ENCODE data around the gene TERT.

TERT gene

GRCh38 chr5:1252681-1253080 lies 42.2 kb downstream of the TERT start:
- Histone ChIP-seq H2BK12ac (ENCODE audit: low read length) (no peak overlapping the region), H2AFZ (ENCODE audit: low read length) (no peak overlapping the region), H2BK120ac (ENCODE audit: low read depth, low read length) (no peak overlapping the region), H3K4ac (ENCODE audit: low read length) (no peak overlapping the region), H3K4me2 (ENCODE audit: insufficient read depth, low read length, poor library complexity, severe bottlenecking) (no peak overlapping the region), H2BK5ac (ENCODE audit: low read length) (no peak overlapping the region), H3K9ac (ENCODE audit: low read depth, low read length, poor library complexity) (no peak overlapping the region), H3K27ac (replicated peaks; ENCODE audit: low read length) (no peak overlapping the region), H3K14ac (ENCODE audit: low read length) (no peak overlapping the region), H3K27me3 (ENCODE audit: control insufficient read depth in 3 of 3, insufficient read depth in 3 of 3, low read depth in 1 of 3, low read length in 3 of 3) (peaks cover 0 to 31% (median 0%) of the 10 kb centered on the region in 3 experiments), H3K79me1 (ENCODE audit: low read depth, low read length) (no peaks in the 10 kb centered on the region), H3K23ac (ENCODE audit: low read depth, low read length, poor library complexity) (no peak overlapping the region), H2AK5ac (ENCODE audit: low read depth, low read length) (no peak overlapping the region), H3K4me1 (ENCODE audit: control insufficient read depth in 2 of 2, insufficient read depth in 1 of 2, low read depth in 1 of 2, low read length in 2 of 2) (peaks cover 0 to 5% of the 10 kb centered on the region in 2 donors), H2BK15ac (ENCODE audit: low read length) (no peak overlapping the region), H4K8ac (ENCODE audit: low read depth, low read length) (no peak overlapping the region), H4K91ac (ENCODE audit: low read depth, low read length, poor library complexity) (no peak overlapping the region), H3K4me3 (ENCODE audit: low read length in 2 of 2) (no peak overlapping the region), H3K9me3 (replicated peaks in 1 of 2; ENCODE audit: control insufficient read depth in 2 of 2, insufficient read depth in 1 of 2, low read depth in 1 of 2, low read length in 2 of 2) (no peaks in the 10 kb centered on the region), H3K36me3 (replicated peaks in 1 of 2; ENCODE audit: control insufficient read depth in 2 of 2, insufficient read depth in 2 of 2, low read length in 2 of 2) (no peaks in the 10 kb centered on the region), H3K18ac (ENCODE audit: low read length) (no peak overlapping the region)
- no CpG with 5 or more reads among the region's 9 CpGs for WGBS, 2 donors (ENCODE audit: extremely low coverage in 2 of 2, insufficient read length in 2 of 2, insufficient replicate concordance in 1 of 2)
- DNase-seq (ENCODE audit: low spot score) = no peak

DNA sequence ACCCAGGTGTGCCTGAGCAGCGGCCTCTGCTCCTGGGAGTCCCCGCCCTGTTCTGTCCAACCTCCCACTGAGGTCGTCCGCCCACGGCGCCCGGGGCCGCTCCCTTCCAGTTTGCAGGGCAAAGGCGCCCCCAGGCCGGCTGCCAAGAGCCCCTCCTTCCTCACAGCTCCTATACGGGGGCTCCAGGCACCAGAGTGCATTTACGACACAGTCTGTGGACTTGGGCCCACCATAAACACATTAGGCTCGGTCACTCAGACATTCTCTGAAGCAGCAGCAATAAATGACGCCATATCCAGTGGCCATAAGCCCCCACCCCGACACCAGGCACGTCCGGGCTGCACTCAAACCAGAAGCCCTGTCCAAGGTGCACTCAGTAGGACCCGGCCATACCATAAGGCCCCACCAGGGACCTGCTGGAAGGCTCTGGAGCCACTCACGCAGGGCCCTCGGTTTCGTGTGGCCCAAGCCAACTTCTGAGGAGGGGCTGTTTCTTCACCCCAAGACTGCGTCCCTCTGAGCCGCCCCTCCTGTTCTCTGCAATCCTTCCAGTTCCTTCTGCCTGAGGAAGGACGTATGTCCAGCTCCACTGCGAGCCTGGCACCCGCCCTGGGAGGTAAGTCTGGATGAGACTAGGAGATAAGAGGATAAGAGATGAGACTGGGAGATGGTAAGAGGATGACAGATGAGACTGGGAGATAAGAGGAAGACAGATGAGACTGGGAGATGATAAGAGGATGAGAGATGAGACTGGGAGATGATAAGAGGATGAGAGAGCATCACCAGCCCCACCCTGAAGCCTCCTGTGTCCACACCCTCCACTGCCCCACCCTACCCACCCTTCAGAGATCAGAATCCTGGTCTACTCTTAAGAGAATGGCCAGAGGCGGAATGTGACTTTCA lies 42.9 kb downstream of the TERT start:
- H3K36me3 ChIP-seq (replicated peaks in 1 of 2; ENCODE audit: control insufficient read depth in 2 of 2, insufficient read depth in 2 of 2, low read length in 2 of 2) = no peaks in the 10 kb centered on the region
- no peak overlapping the region for H4K8ac ChIP-seq (ENCODE audit: low read depth, low read length)
- H2BK12ac ChIP-seq (ENCODE audit: low read length) = no peak overlapping the region
- no peak overlapping the region for H2BK15ac ChIP-seq (ENCODE audit: low read length)
- no peak overlapping the region for H3K4ac ChIP-seq (ENCODE audit: low read length)
- H3K18ac ChIP-seq (ENCODE audit: low read length) = no peak overlapping the region
- H3K27ac ChIP-seq (replicated peaks; ENCODE audit: low read length) = no peak overlapping the region
- no peak overlapping the region for H3K9ac ChIP-seq (ENCODE audit: low read depth, low read length, poor library complexity)
- no peak for DNase-seq (ENCODE audit: low spot score)
- H3K9me3 ChIP-seq (replicated peaks in 1 of 2; ENCODE audit: control insufficient read depth in 2 of 2, insufficient read depth in 1 of 2, low read depth in 1 of 2, low read length in 2 of 2) = no peaks in the 10 kb centered on the region
- no peak overlapping the region for H2AK5ac ChIP-seq (ENCODE audit: low read depth, low read length)
- H2AFZ ChIP-seq (ENCODE audit: low read length) = no peak overlapping the region
- no peak overlapping the region for H3K14ac ChIP-seq (ENCODE audit: low read length)
- no CpG with 5 or more reads among the region's 27 CpGs for WGBS, 2 donors (ENCODE audit: extremely low coverage in 2 of 2, insufficient read length in 2 of 2, insufficient replicate concordance in 1 of 2)
- H3K27me3 ChIP-seq (ENCODE audit: control insufficient read depth in 3 of 3, insufficient read depth in 3 of 3, low read depth in 1 of 3, low read length in 3 of 3) = peaks cover 0 to 31% (median 0%) of the 10 kb centered on the region in 3 experiments
- H2BK120ac ChIP-seq (ENCODE audit: low read depth, low read length) = no peak overlapping the region
- no peak overlapping the region for H2BK5ac ChIP-seq (ENCODE audit: low read length)
- no peak overlapping the region for H3K4me2 ChIP-seq (ENCODE audit: insufficient read depth, low read length, poor library complexity, severe bottlenecking)
- H3K4me3 ChIP-seq (ENCODE audit: low read length in 2 of 2) = no peak overlapping the region
- H4K91ac ChIP-seq (ENCODE audit: low read depth, low read length, poor library complexity) = no peak overlapping the region
- H3K79me1 ChIP-seq (ENCODE audit: low read depth, low read length) = no peaks in the 10 kb centered on the region
- peak overlapping the region; percentile 34 for H3K23ac ChIP-seq (ENCODE audit: low read depth, low read length, poor library complexity)
- H3K4me1 ChIP-seq (ENCODE audit: control insufficient read depth in 2 of 2, insufficient read depth in 1 of 2, low read depth in 1 of 2, low read length in 2 of 2) = peaks cover 0 to 5% of the 10 kb centered on the region in 2 donors

- no peak overlapping the region for H3K4me3 ChIP-seq (ENCODE audit: low read length in 2 of 2)
- H3K27ac ChIP-seq (replicated peaks; ENCODE audit: low read length) = no peak overlapping the region
- no peaks in the 10 kb centered on the region for H3K36me3 ChIP-seq (replicated peaks in 1 of 2; ENCODE audit: control insufficient read depth in 2 of 2, insufficient read depth in 2 of 2, low read length in 2 of 2)
- no peak for DNase-seq (ENCODE audit: low spot score)
- no peak overlapping the region for H3K18ac ChIP-seq (ENCODE audit: low read length)
- WGBS, 2 donors (ENCODE audit: extremely low coverage in 2 of 2, insufficient read length in 2 of 2, insufficient replicate concordance in 1 of 2) = no CpG with 5 or more reads among the region's 29 CpGs
- H3K79me1 ChIP-seq (ENCODE audit: low read depth, low read length) = no peaks in the 10 kb centered on the region
- H3K4ac ChIP-seq (ENCODE audit: low read length) = no peak overlapping the region
- no peak overlapping the region for H2BK12ac ChIP-seq (ENCODE audit: low read length)
- H4K91ac ChIP-seq (ENCODE audit: low read depth, low read length, poor library complexity) = no peak overlapping the region
- peaks cover 0 to 26% (median 0%) of the 10 kb centered on the region in 3 experiments for H3K27me3 ChIP-seq (ENCODE audit: control insufficient read depth in 3 of 3, insufficient read depth in 3 of 3, low read depth in 1 of 3, low read length in 3 of 3)
- peak overlapping the region; percentile 85 for H3K23ac ChIP-seq (ENCODE audit: low read depth, low read length, poor library complexity)
- H3K4me2 ChIP-seq (ENCODE audit: insufficient read depth, low read length, poor library complexity, severe bottlenecking) = no peak overlapping the region
- no peaks in the 10 kb centered on the region for H3K4me1 ChIP-seq (ENCODE audit: control insufficient read depth in 2 of 2, insufficient read depth in 1 of 2, low read depth in 1 of 2, low read length in 2 of 2)
- no peak overlapping the region for H2BK15ac ChIP-seq (ENCODE audit: low read length)
- no peak overlapping the region for H2AFZ ChIP-seq (ENCODE audit: low read length)
- H2AK5ac ChIP-seq (ENCODE audit: low read depth, low read length) = no peak overlapping the region
- peak overlapping the region; percentile 17 for H4K8ac ChIP-seq (ENCODE audit: low read depth, low read length)
- H2BK120ac ChIP-seq (ENCODE audit: low read depth, low read length) = no peak overlapping the region
- H3K14ac ChIP-seq (ENCODE audit: low read length) = peak overlapping the region; percentile 38
- no peaks in the 10 kb centered on the region for H3K9me3 ChIP-seq (replicated peaks in 1 of 2; ENCODE audit: control insufficient read depth in 2 of 2, insufficient read depth in 1 of 2, low read depth in 1 of 2, low read length in 2 of 2)
- no peak overlapping the region for H2BK5ac ChIP-seq (ENCODE audit: low read length)
- H3K9ac ChIP-seq (ENCODE audit: low read depth, low read length, poor library complexity) = no peak overlapping the region
Observed at GRCh38 chr5:1249366-1250280, 45.2 kb downstream of the TERT start.

DNA sequence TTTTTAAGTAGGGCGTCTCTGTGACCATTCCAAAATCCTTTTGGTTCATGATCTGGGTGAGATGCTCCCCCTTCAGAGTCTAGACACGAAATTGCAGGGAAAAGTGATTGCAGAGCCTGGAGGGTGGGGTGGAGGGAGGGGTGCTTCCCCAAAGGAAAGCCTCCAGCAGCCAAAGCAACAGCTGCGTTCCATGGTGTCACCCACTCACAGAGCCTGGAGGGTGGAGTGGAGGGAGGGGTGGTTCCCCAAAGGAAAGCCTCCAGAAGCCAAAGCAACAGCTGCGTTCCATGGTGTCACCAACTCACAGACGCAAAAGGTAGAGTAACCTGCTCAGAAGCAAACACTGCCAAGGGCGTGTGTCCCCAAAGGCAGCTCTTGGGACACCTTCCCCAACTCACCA lies 47.1 kb downstream of the TERT start:
- no peak overlapping the region for H3K14ac ChIP-seq (ENCODE audit: low read length)
- no peak overlapping the region for H3K4me3 ChIP-seq (ENCODE audit: low read length in 2 of 2)
- H3K27me3 ChIP-seq (ENCODE audit: control insufficient read depth in 3 of 3, insufficient read depth in 3 of 3, low read depth in 1 of 3, low read length in 3 of 3) = peaks cover 0 to 26% (median 0%) of the 10 kb centered on the region in 3 experiments
- peaks cover 0 to 3% of the 10 kb centered on the region in 2 donors for H3K4me1 ChIP-seq (ENCODE audit: control insufficient read depth in 2 of 2, insufficient read depth in 1 of 2, low read depth in 1 of 2, low read length in 2 of 2)
- no peak overlapping the region for H3K18ac ChIP-seq (ENCODE audit: low read length)
- no peak overlapping the region for H3K23ac ChIP-seq (ENCODE audit: low read depth, low read length, poor library complexity)
- no peak for DNase-seq (ENCODE audit: low spot score)
- no peak overlapping the region for H2AFZ ChIP-seq (ENCODE audit: low read length)
- no peak overlapping the region for H4K91ac ChIP-seq (ENCODE audit: low read depth, low read length, poor library complexity)
- no peak overlapping the region for H2BK15ac ChIP-seq (ENCODE audit: low read length)
- no peaks in the 10 kb centered on the region for H3K9me3 ChIP-seq (replicated peaks in 1 of 2; ENCODE audit: control insufficient read depth in 2 of 2, insufficient read depth in 1 of 2, low read depth in 1 of 2, low read length in 2 of 2)
- no peak overlapping the region for H2AK5ac ChIP-seq (ENCODE audit: low read depth, low read length)
- no peak overlapping the region for H3K4ac ChIP-seq (ENCODE audit: low read length)
- H4K8ac ChIP-seq (ENCODE audit: low read depth, low read length) = no peak overlapping the region
- no peaks in the 10 kb centered on the region for H3K36me3 ChIP-seq (replicated peaks in 1 of 2; ENCODE audit: control insufficient read depth in 2 of 2, insufficient read depth in 2 of 2, low read length in 2 of 2)
- H3K27ac ChIP-seq (replicated peaks; ENCODE audit: low read length) = no peak overlapping the region
- H3K79me1 ChIP-seq (ENCODE audit: low read depth, low read length) = peaks cover 2% of the 10 kb centered on the region
- H2BK12ac ChIP-seq (ENCODE audit: low read length) = no peak overlapping the region
- H3K4me2 ChIP-seq (ENCODE audit: insufficient read depth, low read length, poor library complexity, severe bottlenecking) = no peak overlapping the region
- WGBS, 2 donors (ENCODE audit: extremely low coverage in 2 of 2, insufficient read length in 2 of 2, insufficient replicate concordance in 1 of 2) = no CpG with 5 or more reads among the region's 6 CpGs
- H2BK5ac ChIP-seq (ENCODE audit: low read length) = no peak overlapping the region
- no peak overlapping the region for H3K9ac ChIP-seq (ENCODE audit: low read depth, low read length, poor library complexity)
- no peak overlapping the region for H2BK120ac ChIP-seq (ENCODE audit: low read depth, low read length)
